Measurements from ENCODE around the gene SLC35F6.
"Not testable (repeated sequence)": the region's sequence is repeated elsewhere in the genome, so short reads cannot be mapped to it uniquely, and the experiment has no call there.

Gene SLC35F6

GRCh38 chr2:26801328-26801727 lies 37.2 kb downstream of the SLC35F6 start:
- Histone ChIP-seq H3K9me3 (ENCODE audit: low read length) (no peaks in the 10 kb centered on the region), H3K9ac (ENCODE audit: low read length) (no peak overlapping the region), H3K27ac (ENCODE audit: low read depth, low read length) (no peak overlapping the region), H3K4me1 (ENCODE audit: insufficient read depth, low read length) (no peaks in the 10 kb centered on the region), H3K27me3 (ENCODE audit: control insufficient read depth in 1 of 2, insufficient read depth in 2 of 2, low read length in 2 of 2) (no peaks in the 10 kb centered on the region), H3K4me3 (ENCODE audit: low read depth in 1 of 2, low read length in 2 of 2) (no peak overlapping the region), H3K36me3 (ENCODE audit: insufficient read depth, low read length) (no peaks in the 10 kb centered on the region)

DNA sequence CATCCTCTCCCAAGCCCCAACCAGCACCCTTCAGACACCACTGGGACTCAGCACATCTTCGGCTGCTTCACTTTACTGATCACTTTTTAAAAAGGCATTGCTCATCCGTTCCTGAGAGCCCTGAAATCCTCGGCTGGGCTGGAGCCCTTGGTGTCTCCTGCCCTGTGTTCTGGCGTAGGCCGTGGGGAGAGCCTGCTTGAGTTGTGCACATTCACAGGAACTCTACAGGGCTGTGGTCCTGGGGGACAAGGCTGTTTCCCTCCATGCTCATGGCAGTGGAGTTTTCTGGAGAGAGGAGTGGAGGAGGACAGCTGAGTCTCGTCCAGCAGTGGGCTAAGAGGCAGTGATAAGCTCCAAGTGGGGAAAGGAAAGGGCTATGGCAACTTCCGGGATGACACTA lies 37.7 kb downstream of the SLC35F6 start:
- H3K36me3 ChIP-seq (ENCODE audit: insufficient read depth, low read length): no peaks in the 10 kb centered on the region
- H3K4me1 ChIP-seq (ENCODE audit: insufficient read depth, low read length): no peaks in the 10 kb centered on the region
- H3K27ac ChIP-seq (ENCODE audit: low read depth, low read length): no peak overlapping the region
- H3K9ac ChIP-seq (ENCODE audit: low read length): no peak overlapping the region
- H3K27me3 ChIP-seq (ENCODE audit: control insufficient read depth in 1 of 2, insufficient read depth in 2 of 2, low read length in 2 of 2): no peaks in the 10 kb centered on the region
- no peak overlapping the region for H3K4me3 ChIP-seq (ENCODE audit: low read depth in 1 of 2, low read length in 2 of 2)
- H3K9me3 ChIP-seq (ENCODE audit: low read length): no peaks in the 10 kb centered on the region

GRCh38 chr2:26805241-26805676 lies 41.2 kb downstream of the SLC35F6 start:
- no peak overlapping the region for H3K9ac ChIP-seq (ENCODE audit: low read length)
- no peaks in the 10 kb centered on the region for H3K9me3 ChIP-seq (ENCODE audit: low read length)
- no peaks in the 10 kb centered on the region for H3K36me3 ChIP-seq (ENCODE audit: insufficient read depth, low read length)
- no peaks in the 10 kb centered on the region for H3K27me3 ChIP-seq (ENCODE audit: control insufficient read depth in 1 of 2, insufficient read depth in 2 of 2, low read length in 2 of 2)
- no peak overlapping the region for H3K27ac ChIP-seq (ENCODE audit: low read depth, low read length)
- no peak overlapping the region for H3K4me3 ChIP-seq (ENCODE audit: low read depth in 1 of 2, low read length in 2 of 2)
- H3K4me1 ChIP-seq (ENCODE audit: insufficient read depth, low read length): no peaks in the 10 kb centered on the region

DNA sequence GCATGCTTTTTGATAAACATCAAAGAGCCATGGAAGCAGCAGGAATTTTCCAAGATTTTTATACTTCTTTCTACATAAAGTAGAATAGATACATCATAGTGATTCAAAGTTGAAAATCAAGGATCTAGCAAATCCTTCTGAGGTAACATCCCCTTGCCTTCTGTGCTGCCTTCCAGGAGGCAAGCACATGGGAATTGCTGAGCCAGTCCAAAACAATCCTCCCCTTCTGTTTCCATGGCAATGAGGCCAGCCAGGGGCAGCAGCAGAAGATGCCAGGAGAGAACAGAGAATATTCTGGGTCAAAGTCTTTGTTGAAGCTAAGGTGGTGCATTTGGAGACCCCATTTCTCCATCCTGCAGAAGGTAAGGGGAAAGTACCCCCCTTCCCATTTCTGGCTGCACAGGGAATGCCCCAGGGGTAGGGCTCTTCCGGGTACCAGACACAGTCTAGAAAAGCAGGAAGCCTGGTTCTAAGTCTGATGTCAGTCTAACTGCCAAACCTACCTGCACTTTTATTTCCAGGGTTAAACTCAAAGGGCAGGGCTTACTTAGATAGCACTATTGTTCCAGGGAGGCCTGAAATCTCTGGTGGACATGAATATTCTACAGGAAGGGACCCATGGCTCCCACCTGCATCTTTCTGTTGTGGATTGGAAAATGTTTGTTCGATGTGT lies 43.8 kb downstream of the SLC35F6 start:
- Histone ChIP-seq H3K9ac (ENCODE audit: low read length) (no peak overlapping the region), H3K4me1 (ENCODE audit: insufficient read depth, low read length) (no peaks in the 10 kb centered on the region), H3K27me3 (ENCODE audit: control insufficient read depth in 1 of 2, insufficient read depth in 2 of 2, low read length in 2 of 2) (no peaks in the 10 kb centered on the region), H3K27ac (ENCODE audit: low read depth, low read length) (no peak overlapping the region), H3K9me3 (ENCODE audit: low read length) (no peaks in the 10 kb centered on the region), H3K36me3 (ENCODE audit: insufficient read depth, low read length) (no peaks in the 10 kb centered on the region), H3K4me3 (ENCODE audit: low read depth in 1 of 2, low read length in 2 of 2) (no peak overlapping the region)

GRCh38 chr2:26809211-26809610 lies 45.1 kb downstream of the SLC35F6 start:
- Histone ChIP-seq H3K36me3 (ENCODE audit: insufficient read depth, low read length) (no peaks in the 10 kb centered on the region), H3K9me3 (ENCODE audit: low read length) (no peaks in the 10 kb centered on the region), H3K27me3 (ENCODE audit: control insufficient read depth in 1 of 2, insufficient read depth in 2 of 2, low read length in 2 of 2) (no peaks in the 10 kb centered on the region), H3K4me3 (ENCODE audit: low read depth in 1 of 2, low read length in 2 of 2) (no peak overlapping the region), H3K4me1 (ENCODE audit: insufficient read depth, low read length) (no peaks in the 10 kb centered on the region), H3K27ac (ENCODE audit: low read depth, low read length) (no peak overlapping the region), H3K9ac (ENCODE audit: low read length) (no peak overlapping the region)

- no peaks in the 10 kb centered on the region for H3K4me1 ChIP-seq (ENCODE audit: insufficient read depth, low read length)
- H3K9ac ChIP-seq (ENCODE audit: low read length): no peak overlapping the region
- no peaks in the 10 kb centered on the region for H3K36me3 ChIP-seq (ENCODE audit: insufficient read depth, low read length)
- no peak overlapping the region for H3K27ac ChIP-seq (ENCODE audit: low read depth, low read length)
- no peaks in the 10 kb centered on the region for H3K27me3 ChIP-seq (ENCODE audit: control insufficient read depth in 1 of 2, insufficient read depth in 2 of 2, low read length in 2 of 2)
- no peaks in the 10 kb centered on the region for H3K9me3 ChIP-seq (ENCODE audit: low read length)
- no peak overlapping the region for H3K4me3 ChIP-seq (ENCODE audit: low read depth in 1 of 2, low read length in 2 of 2)
Observed at GRCh38 chr2:26809876-26810577, 45.9 kb downstream of the SLC35F6 start.

DNA sequence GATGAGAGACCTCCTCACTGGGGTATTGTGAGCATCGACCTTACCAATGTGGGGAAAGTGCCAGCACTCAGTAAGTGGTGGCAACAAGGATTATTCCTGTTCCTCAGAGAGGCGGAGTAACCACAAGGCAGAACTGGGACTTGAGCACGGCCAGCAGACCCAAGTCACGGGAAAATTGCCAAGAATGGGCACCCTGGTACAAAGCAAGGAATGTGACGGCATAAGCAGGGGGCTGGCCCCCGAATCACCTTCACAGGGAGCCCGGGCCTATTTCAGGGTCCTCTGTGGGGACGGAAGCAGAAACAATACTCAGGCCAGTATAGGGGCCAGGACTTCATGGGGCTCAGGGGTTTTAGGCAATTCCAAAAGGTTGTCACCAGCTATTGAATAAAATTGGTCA lies 47.2 kb downstream of the SLC35F6 start:
- Histone ChIP-seq H3K27me3 (ENCODE audit: control insufficient read depth in 1 of 2, insufficient read depth in 2 of 2, low read length in 2 of 2) (no peaks in the 10 kb centered on the region), H3K27ac (ENCODE audit: low read depth, low read length) (no peak overlapping the region), H3K9ac (ENCODE audit: low read length) (no peak overlapping the region), H3K4me1 (ENCODE audit: insufficient read depth, low read length) (no peaks in the 10 kb centered on the region), H3K4me3 (ENCODE audit: low read depth in 1 of 2, low read length in 2 of 2) (no peak overlapping the region), H3K9me3 (ENCODE audit: low read length) (no peaks in the 10 kb centered on the region), H3K36me3 (ENCODE audit: insufficient read depth, low read length) (no peaks in the 10 kb centered on the region)

DNA sequence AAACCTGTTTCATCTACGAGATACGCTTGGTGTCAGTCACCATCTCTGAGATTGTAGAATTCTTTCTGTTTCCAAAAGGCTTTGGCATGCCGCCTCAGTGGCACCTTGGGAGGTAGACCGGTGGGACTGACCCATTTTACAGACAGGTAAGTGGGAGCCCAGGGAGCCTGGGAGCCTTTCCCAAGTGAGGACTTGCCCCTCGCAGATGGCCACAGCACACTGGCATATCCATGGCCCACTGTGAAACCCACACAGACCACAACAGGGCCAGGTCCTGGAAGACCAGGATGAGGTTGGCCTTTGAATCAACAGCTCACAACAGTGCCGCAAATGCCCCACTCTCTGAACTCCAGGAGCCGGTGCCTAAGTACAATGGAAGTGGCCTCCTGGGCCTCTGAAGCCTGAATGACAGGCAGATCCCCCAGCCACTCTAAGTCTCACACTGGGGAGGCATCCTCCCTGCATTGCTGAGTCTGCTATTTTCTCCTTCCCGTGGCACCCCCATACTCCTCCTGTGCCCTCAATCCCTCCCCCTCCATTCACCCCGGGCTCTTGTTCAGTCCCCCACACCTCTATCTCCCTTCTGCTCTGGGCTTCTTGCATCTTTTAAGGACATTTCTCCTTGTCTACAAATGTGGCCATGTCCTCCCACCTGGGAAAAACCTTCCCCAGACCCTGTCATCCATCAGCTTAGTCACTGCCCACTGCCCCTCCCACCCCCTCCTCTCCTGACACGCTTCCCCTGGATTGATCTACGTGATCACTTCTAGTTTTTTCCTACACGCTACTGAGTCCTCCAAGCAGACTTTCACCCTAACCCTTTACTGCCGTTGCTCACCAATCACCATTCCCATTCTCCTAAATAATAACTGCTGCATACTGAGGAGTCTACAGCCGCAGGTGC lies 48.0 kb downstream of the SLC35F6 start:
- H3K4me3 ChIP-seq (ENCODE audit: low read depth in 1 of 2, low read length in 2 of 2): no peak overlapping the region
- no peaks in the 10 kb centered on the region for H3K9me3 ChIP-seq (ENCODE audit: low read length)
- no peaks in the 10 kb centered on the region for H3K4me1 ChIP-seq (ENCODE audit: insufficient read depth, low read length)
- H3K36me3 ChIP-seq (ENCODE audit: insufficient read depth, low read length): no peaks in the 10 kb centered on the region
- H3K27me3 ChIP-seq (ENCODE audit: control insufficient read depth in 1 of 2, insufficient read depth in 2 of 2, low read length in 2 of 2): peaks cover 0 to 5% of the 10 kb centered on the region in 2 donors
- no peak overlapping the region for H3K27ac ChIP-seq (ENCODE audit: low read depth, low read length)
- H3K9ac ChIP-seq (ENCODE audit: low read length): no peak overlapping the region

DNA sequence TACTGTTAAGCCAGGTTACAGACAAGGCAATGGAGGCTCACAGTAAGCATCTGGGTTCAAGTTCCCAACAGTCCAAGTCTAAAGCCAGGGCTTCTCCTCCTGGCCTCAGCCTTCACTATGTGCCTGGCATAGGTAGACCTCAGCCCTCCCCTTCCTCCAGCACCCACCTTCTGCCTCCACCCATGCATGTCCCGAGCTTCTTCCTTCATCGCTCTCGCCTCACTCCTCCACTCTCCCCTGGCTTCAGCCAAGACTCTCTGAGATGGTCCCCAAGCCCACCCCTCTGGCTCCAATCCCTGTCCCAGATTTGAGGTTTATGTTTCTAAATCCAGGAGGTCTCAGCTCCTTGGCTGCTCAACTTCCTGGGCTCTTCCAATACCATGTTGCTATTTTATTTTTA lies 48.6 kb downstream of the SLC35F6 start:
- H3K4me1 ChIP-seq (ENCODE audit: insufficient read depth, low read length): no peaks in the 10 kb centered on the region
- no peak overlapping the region for H3K4me3 ChIP-seq (ENCODE audit: low read depth in 1 of 2, low read length in 2 of 2)
- peaks cover 0 to 5% of the 10 kb centered on the region in 2 donors for H3K27me3 ChIP-seq (ENCODE audit: control insufficient read depth in 1 of 2, insufficient read depth in 2 of 2, low read length in 2 of 2)
- no peak overlapping the region for H3K27ac ChIP-seq (ENCODE audit: low read depth, low read length)
- no peak overlapping the region for H3K9ac ChIP-seq (ENCODE audit: low read length)
- no peaks in the 10 kb centered on the region for H3K36me3 ChIP-seq (ENCODE audit: insufficient read depth, low read length)
- H3K9me3 ChIP-seq (ENCODE audit: low read length): no peaks in the 10 kb centered on the region

GRCh38 chr2:26814072-26814765 lies 50.1 kb downstream of the SLC35F6 start:
- not testable (repeated sequence) for H3K27ac ChIP-seq (ENCODE audit: low read depth, low read length); H3K9ac ChIP-seq (ENCODE audit: low read length); H3K36me3 ChIP-seq (ENCODE audit: insufficient read depth, low read length); H3K27me3 ChIP-seq (ENCODE audit: control insufficient read depth in 1 of 2, insufficient read depth in 2 of 2, low read length in 2 of 2); H3K4me1 ChIP-seq (ENCODE audit: insufficient read depth, low read length); H3K9me3 ChIP-seq (ENCODE audit: low read length); H3K4me3 ChIP-seq (ENCODE audit: low read depth in 1 of 2, low read length in 2 of 2)

- H3K9me3 ChIP-seq (ENCODE audit: low read length): no peaks in the 10 kb centered on the region
- no peak overlapping the region for H3K27ac ChIP-seq (ENCODE audit: low read depth, low read length)
- H3K9ac ChIP-seq (ENCODE audit: low read length): no peak overlapping the region
- H3K27me3 ChIP-seq (ENCODE audit: control insufficient read depth in 1 of 2, insufficient read depth in 2 of 2, low read length in 2 of 2): peaks cover 0 to 5% of the 10 kb centered on the region in 2 donors
- H3K36me3 ChIP-seq (ENCODE audit: insufficient read depth, low read length): no peaks in the 10 kb centered on the region
- no peaks in the 10 kb centered on the region for H3K4me1 ChIP-seq (ENCODE audit: insufficient read depth, low read length)
- no peak overlapping the region for H3K4me3 ChIP-seq (ENCODE audit: low read depth in 1 of 2, low read length in 2 of 2)
Observed at GRCh38 chr2:26816893-26817292, 52.8 kb downstream of the SLC35F6 start.

Data from muscle layer of colon (tissue), 2 donors.